ENCODE measurements around the gene KCNN4. TPM values are rescaled to one million over a fixed set of nuclear protein-coding genes. Genes with fewer than 3 reads are reported as not detected.

Gene KCNN4
- total RNA-seq, 1 donor from 2014 or later: 165 TPM

- intact Hi-C loops (cut with micrococcal nuclease): no loop called here
- Mint-ChIP-seq H3K4me1 (peaks cover 15% of the 10 kb centered on the region), H3K36me3 (ENCODE audit: low read depth) (peaks cover 68% of the 10 kb centered on the region), H3K27ac (no peak overlapping the region), H3K4me3 (no peak overlapping the region), H3K27me3 (no peaks in the 10 kb centered on the region), H3K9me3 (no peaks in the 10 kb centered on the region)
- DNase-seq: no peak
These were observed 39.5 kb downstream of the KCNN4 start for GRCh38 chr19:43741075-43741825.

DNA sequence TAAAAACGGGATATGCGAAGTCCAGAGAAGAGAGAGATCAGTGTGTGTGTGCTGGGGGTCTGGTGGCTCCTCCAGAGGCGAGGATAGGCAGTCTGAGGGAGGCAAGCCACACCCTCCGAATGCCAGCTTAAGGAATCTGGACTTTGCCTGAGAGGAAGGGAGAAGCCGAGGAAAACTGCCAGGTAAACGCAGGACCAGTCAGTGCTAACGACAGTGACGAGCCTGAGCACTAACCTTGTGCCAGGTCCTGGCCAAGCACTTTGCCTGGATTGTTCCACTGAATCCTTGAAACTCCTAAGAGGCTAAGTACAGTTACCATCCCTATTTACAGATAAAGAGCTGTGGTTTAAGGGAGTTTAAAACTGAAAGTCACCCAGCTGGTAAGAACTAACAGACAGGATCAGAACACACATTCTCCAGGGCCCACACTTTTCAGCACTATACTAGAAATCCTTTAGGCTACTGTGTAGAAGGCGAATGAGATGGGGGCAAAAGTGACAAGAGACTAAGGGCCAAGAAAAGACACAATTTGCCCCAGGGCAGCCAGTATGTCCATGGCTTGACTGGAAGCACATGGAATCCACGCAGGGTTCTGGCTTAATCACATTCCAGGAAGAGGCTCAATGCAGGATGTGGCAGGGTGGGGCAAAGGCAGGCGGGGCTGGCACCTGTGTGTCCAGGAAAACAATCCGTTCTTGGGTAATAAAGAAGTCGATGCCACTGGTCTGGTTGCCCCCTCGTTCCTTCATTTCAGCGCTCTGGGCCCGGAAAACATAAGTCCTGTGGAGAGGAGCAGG lies 41.1 kb downstream of the KCNN4 start:
- intact Hi-C loops (cut with micrococcal nuclease): no loop called here
- Mint-ChIP-seq H3K4me3 (no peak overlapping the region), H3K27me3 (no peaks in the 10 kb centered on the region), H3K27ac (no peak overlapping the region), H3K36me3 (ENCODE audit: low read depth) (peaks cover 72% of the 10 kb centered on the region), H3K4me1 (peaks cover 12% of the 10 kb centered on the region), H3K9me3 (no peaks in the 10 kb centered on the region)
- no peak for DNase-seq

DNA sequence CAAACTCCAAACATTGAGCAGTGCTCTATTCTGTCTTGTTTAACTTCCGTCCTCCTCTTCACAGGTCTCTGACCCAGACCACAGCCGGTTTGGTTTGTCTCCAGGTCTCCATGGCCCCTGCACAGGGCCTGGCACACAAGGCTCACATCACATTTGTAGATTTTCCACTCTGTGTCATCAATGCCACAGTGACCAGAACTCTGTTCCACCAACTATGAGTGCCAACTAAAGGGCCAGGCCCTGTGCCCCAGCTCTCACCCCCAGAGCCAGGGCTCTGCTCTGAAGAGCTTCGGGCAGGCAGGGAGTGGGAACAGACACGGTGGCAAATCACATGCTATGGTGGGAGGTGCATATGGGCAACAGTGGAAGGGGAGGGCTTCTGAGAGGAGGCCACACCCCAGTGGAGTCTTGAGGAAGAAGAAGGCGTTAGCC lies 42.0 kb downstream of the KCNN4 start:
- intact Hi-C loops (cut with micrococcal nuclease): no loop called here
- Mint-ChIP-seq H3K4me3 (no peak overlapping the region), H3K9me3 (no peaks in the 10 kb centered on the region), H3K36me3 (ENCODE audit: low read depth) (peaks cover 70% of the 10 kb centered on the region), H3K4me1 (peaks cover 11% of the 10 kb centered on the region), H3K27ac (no peak overlapping the region), H3K27me3 (no peaks in the 10 kb centered on the region)
- no peak for DNase-seq

GRCh38 chr19:43735957-43736356 lies 44.8 kb downstream of the KCNN4 start:
- Mint-ChIP-seq H3K27ac (no peak overlapping the region), H3K9me3 (no peaks in the 10 kb centered on the region), H3K36me3 (ENCODE audit: low read depth) (peaks cover 77% of the 10 kb centered on the region), H3K4me1 (peaks cover 11% of the 10 kb centered on the region), H3K4me3 (no peak overlapping the region), H3K27me3 (no peaks in the 10 kb centered on the region)
- DNase-seq: no peak
- intact Hi-C loops (cut with micrococcal nuclease): no loop called here

DNA sequence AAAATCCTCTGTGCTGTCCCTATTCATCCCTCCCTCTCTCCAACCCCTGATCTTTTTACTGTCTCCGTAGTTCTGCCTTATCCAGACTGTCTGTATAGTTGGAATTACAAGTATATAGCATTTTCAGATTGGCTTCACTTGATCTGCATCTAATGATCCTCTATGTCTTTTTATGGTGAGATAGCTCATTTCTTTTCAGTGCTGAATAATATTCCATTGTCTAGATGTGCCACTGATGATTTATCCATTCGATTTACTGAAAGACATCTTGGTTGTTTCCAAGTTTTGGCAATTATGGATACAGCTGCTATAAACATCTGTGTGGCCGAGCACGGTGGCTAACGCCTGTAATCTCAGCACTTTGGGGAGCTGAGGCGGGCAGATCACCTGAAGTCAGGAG lies 45.8 kb downstream of the KCNN4 start:
- Mint-ChIP-seq H3K4me3 (no peak overlapping the region), H3K27me3 (no peaks in the 10 kb centered on the region), H3K4me1 (peaks cover 7% of the 10 kb centered on the region), H3K36me3 (ENCODE audit: low read depth) (peaks cover 75% of the 10 kb centered on the region), H3K9me3 (no peaks in the 10 kb centered on the region), H3K27ac (no peak overlapping the region)
- intact Hi-C loops (cut with micrococcal nuclease): no loop called here
- DNase-seq: no peak

DNA sequence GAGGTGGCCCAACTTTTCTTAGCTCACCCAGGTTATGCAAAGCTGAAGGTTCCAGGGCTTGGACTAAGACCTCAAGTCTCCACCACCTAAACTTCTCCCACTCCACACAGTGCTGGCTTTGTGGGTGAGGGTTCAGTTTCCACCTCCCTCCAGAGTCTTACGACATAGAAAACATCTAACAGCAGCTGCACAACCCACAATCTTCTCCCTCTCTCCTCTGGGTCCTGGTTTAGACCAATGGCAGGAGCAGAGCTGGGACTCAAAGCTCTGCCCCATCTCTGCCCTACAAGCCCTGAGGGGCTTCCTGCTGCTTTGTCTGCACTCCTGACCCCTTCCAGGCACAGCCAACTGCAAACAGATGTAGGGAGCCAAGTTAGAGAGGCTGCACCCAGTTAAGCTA lies 48.9 kb downstream of the KCNN4 start:
- Mint-ChIP-seq H3K27ac (no peak overlapping the region), H3K27me3 (no peaks in the 10 kb centered on the region), H3K36me3 (ENCODE audit: low read depth) (peaks cover 69% of the 10 kb centered on the region), H3K4me1 (peaks cover 2% of the 10 kb centered on the region), H3K9me3 (no peaks in the 10 kb centered on the region), H3K4me3 (no peak overlapping the region)
- no peak for DNase-seq
- intact Hi-C loops (cut with micrococcal nuclease): no loop called here

GRCh38 chr19:43731346-43731745 lies 49.4 kb downstream of the KCNN4 start:
- intact Hi-C loops (cut with micrococcal nuclease): no loop called here
- H3K9me3 Mint-ChIP-seq: no peaks in the 10 kb centered on the region
- no peaks in the 10 kb centered on the region for H3K27me3 Mint-ChIP-seq
- no peaks in the 10 kb centered on the region for H3K4me1 Mint-ChIP-seq
- no peak for DNase-seq
- peaks cover 64% of the 10 kb centered on the region for H3K36me3 Mint-ChIP-seq (ENCODE audit: low read depth)
- no peak overlapping the region for H3K4me3 Mint-ChIP-seq
- no peak overlapping the region for H3K27ac Mint-ChIP-seq

DNA sequence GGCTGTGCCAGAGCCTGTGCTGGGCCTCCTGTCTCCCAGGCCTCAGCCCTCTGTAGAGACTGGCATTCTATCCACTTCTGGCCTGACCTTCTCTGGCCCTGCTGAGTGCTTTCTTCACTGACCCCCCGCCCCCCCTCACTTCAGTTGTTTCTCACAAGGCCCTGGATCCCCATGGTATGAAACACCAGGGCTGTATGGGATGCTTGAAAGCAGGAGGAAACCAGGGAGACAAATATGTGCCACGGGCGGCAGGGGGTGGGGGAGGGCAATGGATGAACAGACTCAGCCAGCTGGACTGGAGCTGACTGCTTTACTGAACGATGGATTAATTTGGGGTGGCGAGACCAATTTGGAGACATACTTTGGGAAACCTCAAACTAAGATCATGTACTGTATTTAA lies 50.9 kb downstream of the KCNN4 start:
- Mint-ChIP-seq H3K9me3 (no peaks in the 10 kb centered on the region), H3K27me3 (no peaks in the 10 kb centered on the region), H3K36me3 (ENCODE audit: low read depth) (peaks cover 53% of the 10 kb centered on the region), H3K27ac (no peak overlapping the region), H3K4me1 (peaks cover 4% of the 10 kb centered on the region), H3K4me3 (no peak overlapping the region)
- no peak for DNase-seq
- intact Hi-C loops (cut with micrococcal nuclease): no loop called here

- no peak overlapping the region for H3K27ac Mint-ChIP-seq
- intact Hi-C loops (cut with micrococcal nuclease): no loop called here
- no peaks in the 10 kb centered on the region for H3K27me3 Mint-ChIP-seq
These were observed 53.2 kb downstream of the KCNN4 start for GRCh38 chr19:43727593-43727853.

DNA sequence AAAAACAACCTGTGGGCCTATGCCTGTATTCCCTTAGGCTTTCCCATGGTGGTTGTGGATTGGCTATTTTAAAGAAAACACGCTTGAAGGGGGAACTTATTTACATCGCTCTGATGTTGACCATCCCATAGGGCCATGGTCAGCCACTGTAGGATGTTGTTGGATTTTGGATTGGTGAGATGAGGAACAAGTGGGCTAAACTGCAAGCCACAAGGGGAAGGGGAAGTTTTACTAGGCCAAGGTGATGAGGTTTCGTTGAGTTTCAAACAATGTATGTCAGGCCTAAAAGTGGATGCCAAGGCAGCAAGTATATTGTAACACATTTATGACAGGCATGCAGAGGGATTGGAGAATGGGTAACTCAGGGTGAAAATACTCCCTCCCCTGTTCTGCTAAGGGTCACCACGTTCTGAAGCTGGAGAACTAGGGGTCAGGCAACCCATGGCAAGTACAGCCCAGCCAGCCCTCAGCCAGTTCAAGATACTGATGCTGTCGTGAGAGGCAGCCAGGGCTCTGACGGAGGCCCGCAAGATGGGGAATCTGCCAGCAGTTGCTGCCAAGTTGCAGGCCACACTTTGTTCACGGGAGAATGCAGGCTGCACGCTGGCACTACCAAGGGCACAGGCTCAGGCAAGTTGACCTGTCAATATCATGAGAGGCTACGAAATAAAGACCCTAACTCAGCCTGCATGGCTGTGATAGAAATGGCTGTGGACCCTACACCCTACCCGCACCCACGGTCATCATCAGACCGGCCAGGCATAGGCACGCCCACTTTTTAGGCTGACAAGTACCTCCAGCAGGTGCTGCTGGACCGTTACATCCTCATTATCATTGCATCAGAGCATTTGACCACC lies 53.8 kb downstream of the KCNN4 start:
- Mint-ChIP-seq H3K9me3 (no peaks in the 10 kb centered on the region), H3K4me1 (peaks cover 4% of the 10 kb centered on the region), H3K27ac (no peak overlapping the region), H3K4me3 (no peak overlapping the region), H3K27me3 (no peaks in the 10 kb centered on the region), H3K36me3 (ENCODE audit: low read depth) (peaks cover 30% of the 10 kb centered on the region)
- intact Hi-C loops (cut with micrococcal nuclease): no loop called here
- DNase-seq: no peak

More at GRCh38 chr19:43727593-43727853, 53.2 kb downstream of the KCNN4 start:
- H3K4me3 Mint-ChIP-seq: no peak overlapping the region
- H3K36me3 Mint-ChIP-seq (ENCODE audit: low read depth): peaks cover 36% of the 10 kb centered on the region
- DNase-seq: no peak
- H3K9me3 Mint-ChIP-seq: no peaks in the 10 kb centered on the region
- H3K4me1 Mint-ChIP-seq: peaks cover 4% of the 10 kb centered on the region

DNA sequence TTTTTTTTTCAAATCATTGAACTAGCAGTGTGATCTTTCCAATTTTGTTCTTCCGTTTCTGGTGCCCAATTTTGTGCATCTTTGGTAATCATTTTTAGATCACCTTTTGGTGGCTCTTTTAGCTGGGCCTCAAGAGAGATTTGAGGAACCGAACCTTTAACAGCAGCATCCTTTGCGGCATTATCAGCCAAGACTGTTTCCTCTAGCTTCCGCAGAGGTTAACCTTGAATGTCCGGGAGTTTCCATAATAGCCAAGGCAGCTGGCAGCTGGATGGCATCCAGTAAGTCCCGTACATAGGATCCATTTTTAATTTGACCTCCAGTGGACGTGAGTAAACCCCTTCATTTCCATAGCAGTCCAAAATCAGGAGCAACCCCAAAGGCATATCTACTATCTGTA lies 55.3 kb downstream of the KCNN4 start:
- peaks cover 20% of the 10 kb centered on the region for H3K36me3 Mint-ChIP-seq (ENCODE audit: low read depth)
- H3K27ac Mint-ChIP-seq: no peak overlapping the region
- peaks cover 4% of the 10 kb centered on the region for H3K4me1 Mint-ChIP-seq
- DNase-seq: no peak
- no peaks in the 10 kb centered on the region for H3K9me3 Mint-ChIP-seq
- intact Hi-C loops (cut with micrococcal nuclease): no loop called here
- H3K27me3 Mint-ChIP-seq: no peaks in the 10 kb centered on the region
- H3K4me3 Mint-ChIP-seq: no peak overlapping the region

DNA sequence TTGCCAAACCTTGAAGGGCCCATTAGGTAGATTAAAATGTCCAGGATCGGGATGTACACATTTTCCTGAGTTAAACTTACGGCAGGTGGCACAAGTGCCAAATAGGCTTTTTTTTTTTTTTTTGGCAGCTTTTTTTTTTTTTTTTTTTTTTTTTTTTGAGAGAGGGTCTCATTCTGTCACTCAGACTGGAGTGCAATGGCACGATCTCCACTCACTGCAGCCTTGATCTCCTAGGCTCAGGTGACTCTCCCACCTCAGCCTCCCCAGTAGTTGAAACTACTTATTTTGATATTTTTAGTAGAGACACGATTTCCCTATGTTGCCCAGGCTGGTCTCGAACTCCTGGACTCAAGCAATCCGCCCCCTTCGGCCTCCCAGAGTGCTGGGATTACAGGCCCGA lies 55.9 kb downstream of the KCNN4 start:
- DNase-seq: no peak
- peaks cover 16% of the 10 kb centered on the region for H3K36me3 Mint-ChIP-seq (ENCODE audit: low read depth)
- H3K4me1 Mint-ChIP-seq: peaks cover 4% of the 10 kb centered on the region
- H3K4me3 Mint-ChIP-seq: no peak overlapping the region
- intact Hi-C loops (cut with micrococcal nuclease): no loop called here
- H3K27ac Mint-ChIP-seq: no peak overlapping the region
- no peaks in the 10 kb centered on the region for H3K27me3 Mint-ChIP-seq
- H3K9me3 Mint-ChIP-seq: no peaks in the 10 kb centered on the region

DNA sequence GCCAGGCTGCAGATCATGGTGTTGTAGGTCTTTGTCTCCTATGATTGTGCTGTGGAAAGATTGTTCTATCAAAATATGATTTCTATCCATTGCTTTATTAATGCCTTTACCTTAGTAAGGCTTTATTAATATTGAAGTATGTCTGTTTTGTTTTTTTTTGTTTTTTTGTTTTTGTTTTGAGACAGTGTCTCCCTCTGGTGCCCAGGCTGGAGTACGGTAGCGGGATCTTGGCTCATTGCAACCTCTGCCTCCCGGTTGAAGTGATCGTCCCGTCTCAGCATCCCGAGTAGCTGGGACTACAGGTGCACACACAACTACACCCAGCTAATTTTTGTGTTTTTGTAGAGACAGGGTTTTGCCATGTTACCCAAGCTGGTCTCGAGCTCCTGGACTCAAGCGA lies 57.2 kb downstream of the KCNN4 start:
- peaks cover 4% of the 10 kb centered on the region for H3K4me1 Mint-ChIP-seq
- intact Hi-C loops (cut with micrococcal nuclease): no loop called here
- H3K27ac Mint-ChIP-seq: no peak overlapping the region
- DNase-seq: no peak
- H3K4me3 Mint-ChIP-seq: no peak overlapping the region
- no peaks in the 10 kb centered on the region for H3K27me3 Mint-ChIP-seq
- peaks cover 8% of the 10 kb centered on the region for H3K36me3 Mint-ChIP-seq (ENCODE audit: low read depth)
- H3K9me3 Mint-ChIP-seq: no peaks in the 10 kb centered on the region

- no peak for DNase-seq
- H3K9me3 Mint-ChIP-seq: no peaks in the 10 kb centered on the region
- intact Hi-C loops (cut with micrococcal nuclease): no loop called here
- H3K27me3 Mint-ChIP-seq: no peaks in the 10 kb centered on the region
- no peak overlapping the region for H3K27ac Mint-ChIP-seq
- peaks cover 4% of the 10 kb centered on the region for H3K4me1 Mint-ChIP-seq
- H3K4me3 Mint-ChIP-seq: no peak overlapping the region
- H3K36me3 Mint-ChIP-seq (ENCODE audit: low read depth): no peaks in the 10 kb centered on the region
These were observed 59.2 kb downstream of the KCNN4 start for GRCh38 chr19:43721469-43722048.

Measured in activated CD4-positive, alpha-beta T cell treated with anti-CD3 and anti-CD28 coated beads, Interleukin-2, amount 10 ng/mL, durations not matched to agents 24 days and 14 days (primary cell).